Small intestine (tissue), 7 donors: ENCODE measurements around the gene INO80C. TPM values are rescaled to one million over a fixed set of nuclear protein-coding genes. Genes with fewer than 3 reads are reported as not detected.
"Not testable (repeated sequence)": the region's sequence is repeated elsewhere in the genome, so short reads cannot be mapped to it uniquely, and the experiment has no call there.

ENCODE experiments used
- DNase-seq, 2 donors: peaks; one replicate each; pipeline versions ENCODE4 v3.0.0 to v3.0.0-alpha.2; 2013
- FAIRE-seq: peaks from 2 replicates; lab custom pipeline; 2012; peaks lifted over from hg19 to GRCh38; lab: Jason Lieb, UNC
- H3K27ac ChIP-seq, 3 donors: one replicate each; pipeline ENCODE4 v1.5.1; 2013; ENCODE audit warnings: low read length in 2 of 3, mild to moderate bottlenecking in 2 of 3, control low read depth in 1 of 3, inconsistent platforms in 1 of 3, low read depth in 1 of 3, moderate library complexity in 1 of 3
- H3K27me3 ChIP-seq, 3 donors: one replicate each; pipeline ENCODE4 v1.6.1; 2013; ENCODE audit warnings: low read length in 3 of 3, inconsistent platforms in 1 of 3; ENCODE audit not compliant: control insufficient read depth in 3 of 3, insufficient read depth in 3 of 3
- H3K36me3 ChIP-seq, 3 donors: one replicate each; pipeline ENCODE4 v1.6.1; 2013; ENCODE audit warnings: low read length in 3 of 3, inconsistent platforms in 1 of 3, low read depth in 1 of 3, mild to moderate bottlenecking in 1 of 3, moderate library complexity in 1 of 3; ENCODE audit not compliant: control insufficient read depth in 3 of 3, insufficient read depth in 2 of 3
- H3K4me1 ChIP-seq, 3 donors: one replicate each; pipeline ENCODE4 v1.6.1; 2013; ENCODE audit warnings: low read length in 2 of 3, inconsistent platforms in 1 of 3, low read depth in 1 of 3, mild to moderate bottlenecking in 1 of 3, moderate library complexity in 1 of 3; ENCODE audit not compliant: control insufficient read depth in 3 of 3, insufficient read depth in 2 of 3
- H3K4me3 ChIP-seq, 3 donors: one replicate each; pipeline ENCODE4 v1.5.1; 2013; ENCODE audit warnings: low read length in 3 of 3, control low read depth in 1 of 3, inconsistent platforms in 1 of 3, low read depth in 1 of 3, mild to moderate bottlenecking in 1 of 3, moderate library complexity in 1 of 3
- H3K9me3 ChIP-seq, 2 donors: one replicate each; pipeline ENCODE4 v1.6.1; 2013; ENCODE audit warnings: low read depth in 1 of 2, low read length in 1 of 2; ENCODE audit not compliant: control insufficient read depth in 2 of 2, insufficient read depth in 1 of 2
- WGBS, 3 donors: extraction: QIAGEN DNeasy Blood & Tissue Kit; methylation state at CpG; one replicate each; pipeline ENCODE4 v1.1.7; 2013; 5-methylcytosine and 5-hydroxymethylcytosine counted together
- polyA plus RNA-seq, 4 donors: library from polyadenylated mRNA; stranded (reverse) in 3 of 4; unstranded in 1 of 4; fragments of 200-250 nt in 3 of 4; fragments of 120-200 nt in 1 of 4; gene quantifications; one replicate each; pipeline versions ENCODE4 v1.2.1 to v1.2.3, GENCODE V29; 2013
- donor health status: healthy with polysubstance abuse.
- donor health status: control.
- donor health status: control.
- donor health status: Bipolar disorder and iron deficiency.
- donor health status: healthy.

Gene INO80C
- polyA plus RNA-seq, 4 donors, result 33.1 to 37.0 (median 35.6) TPM

DNA sequence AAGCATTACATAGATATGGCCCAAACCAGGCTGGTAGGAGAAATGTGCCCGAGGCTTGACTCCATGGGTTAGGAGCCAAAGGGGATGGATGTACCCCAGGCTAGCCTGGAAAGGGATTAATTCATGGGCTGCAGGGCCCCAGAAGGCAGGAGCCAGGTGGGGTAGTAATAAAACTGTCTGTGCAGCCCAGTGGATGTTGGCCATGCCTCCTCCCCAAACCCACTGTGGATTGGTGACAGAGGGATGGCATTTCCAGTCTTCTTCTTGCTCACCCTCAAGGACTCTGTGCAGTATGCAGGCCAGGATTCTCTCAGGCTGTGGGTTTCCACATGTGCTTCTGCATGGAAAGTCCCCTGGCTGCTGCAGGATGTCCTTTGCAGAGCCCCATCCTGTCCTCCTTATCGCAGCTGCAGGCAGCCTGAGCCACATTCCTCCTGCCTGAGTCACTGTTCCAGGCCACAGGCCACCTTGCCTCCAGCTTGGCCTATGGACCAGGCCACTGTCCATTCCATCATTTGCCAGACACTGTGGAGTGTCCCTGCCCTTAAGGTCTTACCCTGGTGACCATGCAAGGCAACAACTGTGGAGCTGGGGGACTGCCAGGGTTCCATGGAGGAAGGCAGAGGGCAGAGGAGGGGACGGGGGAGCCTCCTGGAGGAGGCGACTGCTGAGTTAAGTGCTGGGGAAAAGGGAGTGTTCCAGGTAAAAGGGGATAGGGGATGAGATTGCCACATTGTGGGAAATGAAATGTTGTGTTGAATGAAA, 38.9 kb downstream of the INO80C start:
- H3K27ac ChIP-seq, result peak overlapping the region in 2 of 3 donors; percentile 43 to 71
- H3K4me1 ChIP-seq, result peaks cover 0 to 31% (median 3%) of the 10 kb centered on the region in 3 donors
- WGBS, 3 donors, result 65 to 73% (median 67%) methylated on average over 4 of the region's 4 CpGs
- DNase-seq (peak; percentile 85 to 86), FAIRE-seq (no peak)
- H3K9me3 ChIP-seq, result no peaks in the 10 kb centered on the region
- H3K27me3 ChIP-seq, result no peaks in the 10 kb centered on the region
- no peak overlapping the region for H3K4me3 ChIP-seq
- no peaks in the 10 kb centered on the region for H3K36me3 ChIP-seq

DNA sequence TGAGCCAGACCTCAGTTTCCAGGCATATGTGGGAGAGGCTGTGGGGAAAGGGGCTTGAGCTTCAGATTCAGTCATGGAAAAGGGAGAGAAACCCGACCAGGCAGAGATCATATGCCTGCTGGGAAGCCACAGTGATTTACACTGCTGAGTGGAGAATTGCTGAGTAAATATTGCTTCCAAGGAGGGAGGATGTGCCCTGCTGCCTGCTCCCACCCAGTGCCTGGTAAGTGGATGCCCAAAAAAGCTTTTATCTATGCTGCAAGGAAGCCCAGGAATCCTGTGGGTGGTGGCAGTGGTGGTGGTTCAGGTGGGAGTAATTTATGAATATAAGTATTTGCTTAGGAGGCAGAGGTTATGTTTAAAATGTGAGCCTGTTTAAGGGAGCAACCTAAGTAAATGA, 39.5 kb downstream of the INO80C start:
- DNase-seq, result no peak
- 55 to 60% (median 57%) methylated on average over 1 of the region's 1 CpG for WGBS, 3 donors
- H3K27ac ChIP-seq, result peak overlapping the region in 2 of 3 donors; percentile 43 to 71

DNA sequence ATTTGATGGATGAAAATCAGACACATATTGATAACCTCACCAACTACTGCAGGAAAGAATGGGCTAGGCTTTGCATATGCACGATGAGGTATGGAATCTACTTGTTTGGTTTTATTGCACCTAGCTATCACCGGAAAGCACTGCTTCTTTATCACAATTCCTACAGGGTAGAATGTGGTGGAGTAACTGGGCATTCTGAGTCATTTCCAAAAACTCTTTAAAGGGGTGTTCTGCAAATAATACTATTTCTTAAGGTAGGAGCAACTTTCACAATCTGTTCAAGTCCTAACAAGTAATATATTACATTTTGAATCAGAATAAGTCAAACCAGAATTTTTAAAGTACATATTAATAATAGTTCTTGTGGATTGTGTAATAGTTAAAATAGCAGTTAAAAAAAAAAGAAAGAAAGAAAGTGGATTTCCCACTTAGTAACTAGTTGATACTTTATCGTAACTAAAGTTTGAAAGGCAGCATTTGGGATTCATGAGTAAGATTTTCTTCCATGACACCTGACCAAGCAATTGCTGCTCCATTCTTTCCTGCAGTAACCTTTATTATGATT, 40.5 kb downstream of the INO80C start:
- no peak overlapping the region for H3K27ac ChIP-seq
- FAIRE-seq (no peak), DNase-seq (peak in 1 of 2 donors; percentile 21)
- H3K4me1 ChIP-seq, result peaks cover 0 to 31% (median 3%) of the 10 kb centered on the region in 3 donors
- WGBS, 3 donors, result 38 to 70% (median 47%) methylated on average over 3 of the region's 3 CpGs
- no peak overlapping the region for H3K4me3 ChIP-seq
- H3K36me3 ChIP-seq, result no peaks in the 10 kb centered on the region
- no peaks in the 10 kb centered on the region for H3K27me3 ChIP-seq
- peaks cover 0 to 2% of the 10 kb centered on the region in 2 donors for H3K9me3 ChIP-seq

More for the DNA sequence above, 39.5 kb downstream of the INO80C start:
- Histone ChIP-seq H3K27me3 (no peaks in the 10 kb centered on the region), H3K4me3 (no peak overlapping the region), H3K4me1 (peaks cover 0 to 31% (median 3%) of the 10 kb centered on the region in 3 donors), H3K36me3 (no peaks in the 10 kb centered on the region), H3K9me3 (no peaks in the 10 kb centered on the region)
- FAIRE-seq, result no peak

DNA sequence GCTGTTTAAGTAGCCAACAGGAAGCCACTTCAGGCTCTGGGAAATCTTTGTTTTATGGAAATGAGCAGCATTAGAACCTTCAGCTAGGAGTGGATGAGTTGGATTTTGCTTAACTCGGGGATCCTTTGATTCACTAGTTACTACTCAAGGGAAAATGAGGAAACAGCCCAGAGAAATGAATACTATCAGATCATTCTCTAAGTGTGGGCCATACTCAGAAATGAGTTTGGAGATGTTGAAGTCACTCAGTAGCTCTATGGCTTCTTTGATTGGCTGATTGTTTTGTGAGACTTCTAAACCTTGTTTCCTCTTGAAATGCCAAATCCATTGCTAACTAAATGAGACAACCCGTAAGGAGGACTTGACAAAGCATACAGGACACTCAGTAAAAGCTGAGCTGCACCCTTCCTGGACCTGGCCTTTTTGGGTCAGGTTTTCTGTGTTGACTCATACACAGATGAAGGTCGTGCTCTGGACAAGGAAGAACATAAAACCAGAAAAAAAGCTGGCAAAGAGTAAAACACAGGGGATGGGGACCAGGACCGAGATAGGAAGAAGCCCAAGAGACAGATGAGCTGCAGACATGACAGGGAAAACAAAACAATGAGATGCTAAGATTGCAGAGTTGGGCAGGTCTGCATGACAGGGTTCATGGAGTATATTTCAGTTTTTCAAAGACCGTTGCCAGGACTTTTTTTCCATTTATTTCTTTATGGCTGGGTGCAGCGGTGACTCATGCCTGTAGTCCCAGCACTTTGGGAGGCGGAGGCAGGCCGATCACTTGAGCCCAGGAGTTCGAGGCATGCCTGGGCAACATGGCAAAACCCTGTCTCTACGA, 41.6 kb downstream of the INO80C start:
- Histone ChIP-seq H3K9me3 (peaks cover 0 to 2% of the 10 kb centered on the region in 2 donors), H3K4me3 (no peak overlapping the region), H3K27me3 (no peaks in the 10 kb centered on the region), H3K4me1 (peaks cover 0 to 31% (median 3%) of the 10 kb centered on the region in 3 donors), H3K36me3 (no peaks in the 10 kb centered on the region), H3K27ac (peak overlapping the region in 1 of 3 donors; percentile 66)
- 21 to 63% (median 44%) methylated on average over 10 of the region's 10 CpGs for WGBS, 3 donors
- FAIRE-seq (no peak), DNase-seq (peak; percentile 64 to 82)

DNA sequence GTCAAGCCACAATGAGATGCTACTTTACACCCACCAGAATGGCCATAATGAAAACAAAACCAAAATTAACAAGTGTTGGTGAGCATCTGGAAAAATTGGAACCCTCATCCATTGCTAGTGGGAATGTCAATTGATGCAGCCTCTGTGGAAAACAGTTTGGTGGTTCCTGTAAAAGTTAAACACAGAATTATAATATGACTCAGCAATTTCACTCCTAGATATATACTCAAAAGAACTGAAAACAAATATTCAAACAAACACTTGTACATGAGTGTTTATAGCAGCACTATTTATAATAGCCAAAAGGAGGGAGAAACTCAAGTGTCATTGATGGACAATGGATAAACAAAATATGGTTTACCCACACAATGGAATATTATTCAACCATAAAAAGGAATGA, 43.0 kb downstream of the INO80C start:
- FAIRE-seq, result no peak
- H3K4me1 ChIP-seq, result peaks cover 0 to 31% (median 3%) of the 10 kb centered on the region in 3 donors
- peaks cover 0 to 2% of the 10 kb centered on the region in 2 donors for H3K9me3 ChIP-seq
- H3K27ac ChIP-seq, result no peak overlapping the region
- no peak overlapping the region for H3K4me3 ChIP-seq
- no peaks in the 10 kb centered on the region for H3K36me3 ChIP-seq
- no peak for DNase-seq
- no peaks in the 10 kb centered on the region for H3K27me3 ChIP-seq

DNA sequence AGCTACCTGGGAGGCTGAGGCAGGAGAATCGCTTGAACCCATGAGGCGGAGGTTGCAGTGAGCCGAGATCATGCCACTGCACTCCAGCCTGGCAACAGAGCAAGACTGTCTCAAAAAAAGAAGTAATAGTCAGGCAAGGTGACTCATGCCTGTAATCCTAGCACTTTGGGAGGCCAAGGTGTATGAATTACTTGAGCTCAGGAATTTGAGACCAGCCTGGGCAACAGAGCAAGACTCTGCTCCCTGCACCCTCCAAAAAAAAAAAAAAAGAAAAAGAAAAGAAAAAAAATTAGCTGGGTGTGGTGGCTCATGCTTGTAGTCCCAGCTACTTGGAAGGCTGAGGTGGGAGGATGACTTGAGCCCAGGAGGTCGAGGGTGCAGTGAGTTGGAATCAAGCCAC, 44.7 kb downstream of the INO80C start:
- H3K4me3 ChIP-seq, H3K36me3 ChIP-seq, H3K27ac ChIP-seq, H3K27me3 ChIP-seq, DNase-seq, H3K9me3 ChIP-seq, FAIRE-seq: not testable (repeated sequence)
- WGBS, 3 donors, result 77 to 81% (median 80%) methylated on average over 4 of the region's 4 CpGs
- H3K4me1 ChIP-seq, result peaks cover 0 to 17% (median 0%) of the 10 kb centered on the region in 3 donors

DNA sequence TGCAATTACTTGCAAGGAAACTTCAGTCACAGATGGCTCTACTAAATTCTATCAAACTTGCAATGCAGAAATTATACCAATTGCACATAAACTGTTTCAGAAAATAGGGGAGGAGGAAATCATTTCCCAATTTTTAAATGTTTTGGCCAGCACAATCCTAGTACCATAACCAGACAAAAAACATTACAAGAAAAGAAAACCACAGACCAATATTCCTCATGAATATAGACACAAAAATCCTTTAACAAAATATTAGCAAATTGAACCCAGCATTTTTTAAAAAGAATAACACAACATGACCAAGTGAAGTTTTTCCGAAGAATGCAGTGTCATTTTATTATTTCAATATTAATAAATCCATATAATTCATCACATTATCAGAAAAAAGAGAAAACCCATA, 45.8 kb downstream of the INO80C start:
- DNase-seq (no peak), FAIRE-seq (no peak)
- Histone ChIP-seq H3K36me3 (no peaks in the 10 kb centered on the region), H3K27ac (no peak overlapping the region), H3K9me3 (peaks cover 0 to 2% of the 10 kb centered on the region in 2 donors), H3K4me3 (no peak overlapping the region), H3K4me1 (peaks cover 0 to 12% (median 0%) of the 10 kb centered on the region in 3 donors), H3K27me3 (no peaks in the 10 kb centered on the region)
- 93 to 99% (median 96%) methylated on average over 1 of the region's 1 CpG for WGBS, 3 donors

DNA sequence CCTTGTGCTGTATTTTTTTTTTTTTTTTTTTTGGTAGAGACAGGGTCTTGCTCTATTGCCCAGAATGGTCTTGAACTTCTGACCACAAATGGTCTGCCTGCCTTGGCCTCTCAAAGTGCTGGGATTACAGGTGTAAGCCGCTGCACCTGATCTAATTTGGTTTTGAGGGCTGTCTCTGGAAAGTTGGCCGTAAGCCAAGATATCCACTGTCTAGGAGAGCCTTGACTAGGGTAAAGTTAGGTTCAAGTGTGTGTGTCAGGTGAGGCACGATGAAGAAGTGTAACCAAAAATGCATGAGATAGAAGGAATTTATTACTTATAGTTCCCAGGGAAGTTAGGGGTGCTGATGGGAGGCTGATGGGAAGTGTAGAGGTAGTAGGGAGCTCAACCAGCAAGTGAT, 46.7 kb downstream of the INO80C start:
- Histone ChIP-seq H3K4me1 (peaks cover 0 to 5% (median 0%) of the 10 kb centered on the region in 3 donors), H3K4me3 (no peak overlapping the region), H3K27me3 (no peaks in the 10 kb centered on the region), H3K27ac (no peak overlapping the region), H3K9me3 (peaks cover 0 to 2% of the 10 kb centered on the region in 2 donors), H3K36me3 (no peaks in the 10 kb centered on the region)
- WGBS, 3 donors, result 68 to 83% (median 73%) methylated on average over 3 of the region's 3 CpGs
- DNase-seq, result no peak
- no peak for FAIRE-seq
